Loucy (cell line): Measurements from ENCODE around the gene DNAH14.
"Not testable (repeated sequence)": the region's sequence is repeated elsewhere in the genome, so short reads cannot be mapped to it uniquely, and the experiment has no call there.

ENCODE experiments used
- H2AFZ ChIP-seq: fragments of 200-600 bp; sonication (generic); 2 replicates; pipeline ENCODE4 v1.6.0; 2016; ENCODE audit warnings: antibody characterized with exemption, mild to moderate bottlenecking, low read length, moderate library complexity
- H3F3A ChIP-seq: fragments of 200-600 bp; 2 replicates; pipeline ENCODE4 v1.6.0; 2016; ENCODE audit warnings: antibody characterized with exemption, low read depth, mild to moderate bottlenecking
- H3K27me3 ChIP-seq: fragments of 200-600 bp; sonication (generic); 2 replicates; pipeline ENCODE4 v1.6.1; 2014; ENCODE audit warnings: low read length, mild to moderate bottlenecking; ENCODE audit not compliant: insufficient read depth, poor library complexity, severe bottlenecking
- H3K36me3 ChIP-seq: fragments of 200-600 bp; sonication (generic); 2 replicates; pipeline ENCODE4 v1.6.1; 2016; ENCODE audit warnings: low read length; ENCODE audit not compliant: insufficient read depth
- H3K4me1 ChIP-seq: fragments of 200-600 bp; sonication (generic); 2 replicates; pipeline ENCODE4 v1.5.1; 2014; ENCODE audit warnings: low read length, mild to moderate bottlenecking; ENCODE audit not compliant: insufficient read depth, poor library complexity, severe bottlenecking
- H3K4me2 ChIP-seq: fragments of 200-600 bp; sonication (generic); 2 replicates; pipeline ENCODE4 v1.6.0; 2014; ENCODE audit warnings: antibody characterized with exemption, low read length, low read depth, mild to moderate bottlenecking; ENCODE audit not compliant: poor library complexity, severe bottlenecking
- H3K4me3 ChIP-seq: fragments of 200-600 bp; sonication (generic); 2 replicates; pipeline ENCODE4 v1.5.1; 2014; ENCODE audit warnings: low read length, mild to moderate bottlenecking, mixed read lengths; ENCODE audit not compliant: poor library complexity, severe bottlenecking
- H3K79me2 ChIP-seq: fragments of 200-600 bp; sonication (generic); 2 replicates; pipeline ENCODE4 v1.6.1; 2014; ENCODE audit warnings: low read length; ENCODE audit not compliant: insufficient read depth
- H3K9ac ChIP-seq: fragments of 200-600 bp; sonication (generic); 2 replicates; pipeline ENCODE4 v1.6.0; 2014; ENCODE audit warnings: mild to moderate bottlenecking, low read depth, low read length, moderate library complexity; ENCODE audit not compliant: poor library complexity, severe bottlenecking
- H3K9me2 ChIP-seq: fragments of 200-600 bp; sonication (generic); replicated peaks from 2 replicates; pipeline ENCODE4 v1.6.1; 2016; ENCODE audit warnings: low read depth, low read length, mixed read lengths
- H3K9me3 ChIP-seq: fragments of 200-600 bp; sonication (generic); 2 replicates; pipeline ENCODE4 v1.6.1; 2014; ENCODE audit warnings: mild to moderate bottlenecking, antibody characterized with exemption, low read length, low read depth; ENCODE audit not compliant: insufficient read depth
- H4K20me1 ChIP-seq: fragments of 200-600 bp; sonication (generic); 2 replicates; pipeline ENCODE4 v1.6.0; 2014; ENCODE audit warnings: antibody characterized with exemption, low read length, mild to moderate bottlenecking; ENCODE audit not compliant: insufficient read depth, poor library complexity, severe bottlenecking
- EZH2phosphoT487 ChIP-seq: fragments of 200-600 bp; IDR thresholded peaks from 2 replicates; pipeline ENCODE4 v1.6.1; 2018; ENCODE audit warnings: antibody characterized with exemption, mild to moderate bottlenecking, moderate library complexity, borderline replicate concordance
- TF ChIP-seq, protein P1 (sequence below): fragments of 200-600 bp; sonication (generic); conservative IDR thresholded peaks from 2 replicates; pipeline ENCODE4 v1.5.1; 2014; ENCODE audit warnings: mild to moderate bottlenecking, antibody characterized with exemption, low read length

DNAH14 gene

DNA sequence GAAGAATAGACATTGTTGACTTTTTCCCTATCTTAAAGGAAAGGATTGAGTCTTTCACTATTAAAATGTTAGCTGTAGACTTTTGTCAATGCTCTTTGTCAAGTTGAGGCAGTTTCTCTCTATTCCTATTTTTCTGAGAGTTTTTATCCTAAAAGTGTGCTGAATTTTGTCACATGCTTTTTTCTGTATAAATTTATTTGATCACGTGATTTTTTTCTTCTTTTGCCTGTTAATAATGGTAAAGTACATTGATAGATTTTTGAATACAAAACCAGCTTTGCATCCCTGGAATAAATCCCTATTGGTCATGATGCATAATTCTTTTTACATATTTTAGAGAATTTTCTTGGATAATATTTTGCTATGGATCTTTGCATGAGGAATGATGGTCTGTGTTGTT is 60.1 kb downstream of the DNAH14 start:
- Histone ChIP-seq H3K27me3 (no peaks in the 10 kb centered on the region), H3K9me2 (no peaks in the 10 kb centered on the region), H3K79me2 (no peaks in the 10 kb centered on the region), H3F3A (no peaks in the 10 kb centered on the region), H3K36me3 (no peaks in the 10 kb centered on the region), H3K9me3 (no peaks in the 10 kb centered on the region), H2AFZ (no peak overlapping the region), H3K4me3 (no peak overlapping the region), H3K4me1 (no peaks in the 10 kb centered on the region), H4K20me1 (no peaks in the 10 kb centered on the region), H3K4me2 (no peak overlapping the region), H3K9ac (no peak overlapping the region)
- TF ChIP-seq, protein P1, sequence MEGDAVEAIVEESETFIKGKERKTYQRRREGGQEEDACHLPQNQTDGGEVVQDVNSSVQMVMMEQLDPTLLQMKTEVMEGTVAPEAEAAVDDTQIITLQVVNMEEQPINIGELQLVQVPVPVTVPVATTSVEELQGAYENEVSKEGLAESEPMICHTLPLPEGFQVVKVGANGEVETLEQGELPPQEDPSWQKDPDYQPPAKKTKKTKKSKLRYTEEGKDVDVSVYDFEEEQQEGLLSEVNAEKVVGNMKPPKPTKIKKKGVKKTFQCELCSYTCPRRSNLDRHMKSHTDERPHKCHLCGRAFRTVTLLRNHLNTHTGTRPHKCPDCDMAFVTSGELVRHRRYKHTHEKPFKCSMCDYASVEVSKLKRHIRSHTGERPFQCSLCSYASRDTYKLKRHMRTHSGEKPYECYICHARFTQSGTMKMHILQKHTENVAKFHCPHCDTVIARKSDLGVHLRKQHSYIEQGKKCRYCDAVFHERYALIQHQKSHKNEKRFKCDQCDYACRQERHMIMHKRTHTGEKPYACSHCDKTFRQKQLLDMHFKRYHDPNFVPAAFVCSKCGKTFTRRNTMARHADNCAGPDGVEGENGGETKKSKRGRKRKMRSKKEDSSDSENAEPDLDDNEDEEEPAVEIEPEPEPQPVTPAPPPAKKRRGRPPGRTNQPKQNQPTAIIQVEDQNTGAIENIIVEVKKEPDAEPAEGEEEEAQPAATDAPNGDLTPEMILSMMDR: no peak
- TF ChIP-seq EZH2phosphoT487: no peak

DNA sequence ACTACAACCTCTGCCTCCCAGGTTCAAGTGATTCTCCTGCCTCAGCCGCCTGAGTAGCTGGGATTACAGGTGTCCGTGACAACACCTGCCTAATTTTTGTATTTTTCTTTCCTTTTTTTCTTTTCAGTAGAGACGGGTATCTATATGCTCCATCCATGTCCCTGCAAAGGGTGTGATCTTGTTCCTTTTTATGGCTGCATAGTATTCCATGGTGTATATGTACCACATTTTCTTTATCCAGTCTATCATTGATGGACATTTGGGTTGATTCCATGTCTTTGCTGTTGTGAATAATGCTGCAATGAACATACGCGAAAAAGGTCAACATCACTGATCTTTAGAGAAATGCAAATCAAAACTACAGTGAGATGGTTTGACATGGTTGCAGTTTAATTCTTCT is 62.1 kb downstream of the DNAH14 start:
- not testable (repeated sequence) for H3K9ac ChIP-seq, H3K4me2 ChIP-seq, H3K36me3 ChIP-seq, H3K79me2 ChIP-seq, H4K20me1 ChIP-seq, H3F3A ChIP-seq, H3K9me3 ChIP-seq, H3K27me3 ChIP-seq, H3K4me3 ChIP-seq, H3K4me1 ChIP-seq, H3K9me2 ChIP-seq, H2AFZ ChIP-seq

DNA sequence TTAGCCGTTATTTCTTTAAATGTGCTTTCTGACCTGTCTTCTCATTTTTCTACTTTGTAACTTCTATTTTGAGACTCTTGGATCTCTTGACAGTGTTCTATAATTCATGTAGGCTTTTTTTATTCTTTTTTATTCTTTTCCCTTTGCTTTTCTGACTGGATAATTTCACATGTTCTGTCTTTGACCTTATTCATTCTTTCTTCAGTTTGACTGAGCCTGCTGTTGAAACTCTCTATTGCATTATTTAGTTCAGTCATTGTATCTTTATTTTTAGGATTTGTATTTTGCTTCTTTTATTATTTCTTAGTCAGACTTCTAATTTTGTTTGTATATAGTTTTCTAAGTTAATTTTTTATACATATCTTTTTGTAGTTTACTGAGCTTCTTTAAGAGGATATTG is 66.1 kb downstream of the DNAH14 start:
- Histone ChIP-seq H3K9ac (no peak overlapping the region), H3K4me1 (no peaks in the 10 kb centered on the region), H3K9me3 (no peaks in the 10 kb centered on the region; the same call in none of the 2 replicates), H3F3A (no peaks in the 10 kb centered on the region), H3K79me2 (no peaks in the 10 kb centered on the region), H2AFZ (no peak overlapping the region), H3K36me3 (no peaks in the 10 kb centered on the region), H3K9me2 (no peaks in the 10 kb centered on the region), H3K4me3 (no peak overlapping the region), H3K4me2 (no peak overlapping the region), H3K27me3 (no peaks in the 10 kb centered on the region), H4K20me1 (no peaks in the 10 kb centered on the region)
- TF ChIP-seq EZH2phosphoT487: no peak
- TF ChIP-seq, protein P1: no peak

DNA sequence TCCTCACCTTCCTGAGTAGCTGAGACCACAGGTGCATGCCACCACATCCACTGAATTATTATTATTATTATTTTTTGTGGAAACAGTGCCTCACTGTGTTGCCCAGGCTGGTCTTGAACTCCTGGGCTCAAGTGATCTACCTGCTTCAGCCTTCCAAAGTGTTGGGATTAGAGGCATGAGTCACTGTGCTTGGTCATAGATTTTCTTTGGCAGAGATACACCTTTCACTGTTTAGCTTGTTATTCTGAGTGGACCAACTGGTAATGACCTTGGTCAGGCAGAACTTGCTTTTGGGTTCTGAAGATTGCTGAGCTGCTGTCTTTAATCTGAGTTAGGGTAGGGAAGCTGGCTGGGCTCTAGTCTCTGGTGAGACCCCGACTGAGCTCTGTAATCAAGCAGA is 66.8 kb downstream of the DNAH14 start:
- Histone ChIP-seq H3K4me3 (no peak overlapping the region), H3K9me3 (no peaks in the 10 kb centered on the region; the same call in none of the 2 replicates), H3K27me3 (no peaks in the 10 kb centered on the region), H3K9me2 (no peaks in the 10 kb centered on the region), H3K79me2 (no peaks in the 10 kb centered on the region), H3K4me1 (no peaks in the 10 kb centered on the region), H3F3A (no peaks in the 10 kb centered on the region), H4K20me1 (no peaks in the 10 kb centered on the region), H2AFZ (no peak overlapping the region), H3K9ac (no peak overlapping the region), H3K36me3 (no peaks in the 10 kb centered on the region), H3K4me2 (no peak overlapping the region)
- TF ChIP-seq EZH2phosphoT487: no peak
- TF ChIP-seq, protein P1: no peak
